HCT116 (cell line): ENCODE measurements around the gene DIP2C.

Experiments used
- EZH2phosphoT487 ChIP-seq: fragments of 200-600 bp; IDR thresholded peaks from 2 replicates; pipeline ENCODE4 v1.6.1; 2018; ENCODE audit warnings: antibody characterized with exemption, borderline replicate concordance
- MAX ChIP-seq: IDR thresholded peaks from 2 replicates; pipeline ENCODE4 v1.6.1; 2012
- POLR2A ChIP-seq: IDR thresholded peaks from 2 replicates; pipeline ENCODE4 v1.7.0; 2011; ENCODE audit warnings: borderline replicate concordance; ENCODE audit not compliant: insufficient read depth, insufficient read length; ENCODE audit errors: extremely low read depth
- POLR2AphosphoS5 ChIP-seq: IDR thresholded peaks from 2 replicates; pipeline ENCODE4 v1.6.1; 2011; ENCODE audit warnings: mild to moderate bottlenecking, low read depth, low read length, moderate library complexity
- SP1 ChIP-seq: IDR thresholded peaks from 2 replicates; pipeline ENCODE4 v1.6.1; 2012; ENCODE audit warnings: low read depth
- YY1 ChIP-seq: IDR thresholded peaks from 2 replicates; pipeline ENCODE4 v1.6.1; 2011; ENCODE audit warnings: low read length, low read depth, moderate library complexity, mild to moderate bottlenecking; ENCODE audit not compliant: insufficient replicate concordance; ENCODE audit errors: extremely low read depth

GRCh38 chr10:723973-724372 lies 34.5 kb upstream of the DIP2C start:
- TF ChIP-seq POLR2A (no peak), MAX (no peak), POLR2AphosphoS5 (no peak), YY1 (no peak), SP1 (no peak), EZH2phosphoT487 (no peak)
